ENCODE measurements around the gene NRCAM. TPM values are rescaled to one million over a fixed set of nuclear protein-coding genes. Genes with fewer than 3 reads are reported as not detected.

The NRCAM gene
- total RNA-seq, 4 donors from 2014 or later, result 0.85 to 4.1 (median 2.6) TPM

DNA sequence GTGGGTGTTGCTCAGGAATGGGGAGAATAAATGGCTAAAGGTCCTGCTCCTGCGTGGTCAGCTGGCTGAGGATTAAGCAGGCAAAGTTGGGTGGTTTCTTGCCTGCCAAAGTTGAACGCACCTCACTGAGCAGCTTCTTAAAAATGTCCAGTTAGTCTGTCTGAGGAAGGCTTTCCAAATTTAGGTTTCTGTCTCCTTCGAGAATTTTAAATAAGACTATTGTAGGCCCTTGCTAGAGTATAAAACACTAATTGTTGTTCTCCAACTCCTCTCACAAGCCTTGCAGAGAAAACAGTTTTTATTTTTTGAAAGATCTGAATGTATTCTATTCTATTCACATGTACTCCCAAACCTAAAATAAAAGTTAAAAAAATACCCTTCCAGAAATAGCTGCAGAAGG lies 204.1 kb downstream of the NRCAM start:
- Histone ChIP-seq H3K4me1 (no peaks in the 10 kb centered on the region), H3K4me3 (no peak overlapping the region), H3K27ac (no peak overlapping the region), H3K36me3 (no peaks in the 10 kb centered on the region), H3K9me3 (no peaks in the 10 kb centered on the region), H3K27me3 (no peaks in the 10 kb centered on the region)
- TF ChIP-seq, protein P1, sequence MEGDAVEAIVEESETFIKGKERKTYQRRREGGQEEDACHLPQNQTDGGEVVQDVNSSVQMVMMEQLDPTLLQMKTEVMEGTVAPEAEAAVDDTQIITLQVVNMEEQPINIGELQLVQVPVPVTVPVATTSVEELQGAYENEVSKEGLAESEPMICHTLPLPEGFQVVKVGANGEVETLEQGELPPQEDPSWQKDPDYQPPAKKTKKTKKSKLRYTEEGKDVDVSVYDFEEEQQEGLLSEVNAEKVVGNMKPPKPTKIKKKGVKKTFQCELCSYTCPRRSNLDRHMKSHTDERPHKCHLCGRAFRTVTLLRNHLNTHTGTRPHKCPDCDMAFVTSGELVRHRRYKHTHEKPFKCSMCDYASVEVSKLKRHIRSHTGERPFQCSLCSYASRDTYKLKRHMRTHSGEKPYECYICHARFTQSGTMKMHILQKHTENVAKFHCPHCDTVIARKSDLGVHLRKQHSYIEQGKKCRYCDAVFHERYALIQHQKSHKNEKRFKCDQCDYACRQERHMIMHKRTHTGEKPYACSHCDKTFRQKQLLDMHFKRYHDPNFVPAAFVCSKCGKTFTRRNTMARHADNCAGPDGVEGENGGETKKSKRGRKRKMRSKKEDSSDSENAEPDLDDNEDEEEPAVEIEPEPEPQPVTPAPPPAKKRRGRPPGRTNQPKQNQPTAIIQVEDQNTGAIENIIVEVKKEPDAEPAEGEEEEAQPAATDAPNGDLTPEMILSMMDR (IDR thresholded peaks at IDR 0.05), result no peak
- no peak for TF ChIP-seq POLR2A (IDR thresholded peaks at IDR 0.05)
- DNase-seq, result no peak

DNA sequence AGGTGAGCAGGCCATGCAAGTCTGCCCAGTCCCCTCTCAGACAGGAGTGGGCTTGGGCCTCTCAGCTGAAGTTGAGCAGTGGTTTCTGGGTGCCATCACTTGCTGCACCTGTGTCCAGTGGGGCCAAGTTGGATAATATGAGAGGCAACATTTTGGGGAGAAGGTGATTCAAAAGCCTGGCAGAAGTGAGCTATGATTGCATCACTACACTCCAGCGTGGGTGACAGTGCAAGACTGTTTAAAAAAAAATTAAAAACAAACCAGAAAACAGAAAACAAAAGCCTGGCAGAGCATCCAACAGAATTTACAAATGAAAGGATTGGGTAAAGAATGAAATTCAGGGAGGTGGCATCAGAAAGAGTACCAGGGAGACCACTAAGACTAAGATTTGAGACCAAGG lies 204.5 kb downstream of the NRCAM start:
- Histone ChIP-seq H3K9me3 (no peaks in the 10 kb centered on the region), H3K27me3 (no peaks in the 10 kb centered on the region), H3K27ac (no peak overlapping the region), H3K36me3 (no peaks in the 10 kb centered on the region), H3K4me1 (no peaks in the 10 kb centered on the region), H3K4me3 (no peak overlapping the region)
- no peak for DNase-seq
- TF ChIP-seq, protein P1 (IDR thresholded peaks at IDR 0.05), result no peak
- TF ChIP-seq POLR2A (IDR thresholded peaks at IDR 0.05), result no peak

DNA sequence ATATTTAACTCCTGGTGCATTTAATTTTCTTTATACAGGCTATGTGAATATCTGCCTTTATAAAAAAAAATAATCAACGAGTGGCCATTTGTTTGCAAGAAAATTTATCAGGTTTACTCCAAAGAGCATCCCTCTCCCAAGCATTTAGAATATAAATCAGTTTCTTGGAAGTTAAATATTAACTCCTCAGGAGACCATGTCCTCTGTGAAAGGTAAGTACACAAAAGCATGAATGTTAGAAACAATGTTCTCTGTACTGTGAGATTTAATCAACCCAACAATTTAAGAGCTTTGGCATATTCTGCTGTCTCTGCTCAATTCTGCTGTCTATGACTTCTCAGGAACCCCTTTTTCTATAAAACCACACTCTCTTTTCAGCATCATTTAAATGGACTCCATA lies 206.8 kb downstream of the NRCAM start:
- H3K27me3 ChIP-seq, result no peaks in the 10 kb centered on the region
- no peaks in the 10 kb centered on the region for H3K36me3 ChIP-seq
- H3K27ac ChIP-seq, result no peak overlapping the region
- no peaks in the 10 kb centered on the region for H3K4me1 ChIP-seq
- no peak overlapping the region for H3K4me3 ChIP-seq
- TF ChIP-seq, protein P1 (IDR thresholded peaks at IDR 0.05), result no peak
- no peak for TF ChIP-seq POLR2A (IDR thresholded peaks at IDR 0.05)
- DNase-seq, result no peak
- no peaks in the 10 kb centered on the region for H3K9me3 ChIP-seq

DNA sequence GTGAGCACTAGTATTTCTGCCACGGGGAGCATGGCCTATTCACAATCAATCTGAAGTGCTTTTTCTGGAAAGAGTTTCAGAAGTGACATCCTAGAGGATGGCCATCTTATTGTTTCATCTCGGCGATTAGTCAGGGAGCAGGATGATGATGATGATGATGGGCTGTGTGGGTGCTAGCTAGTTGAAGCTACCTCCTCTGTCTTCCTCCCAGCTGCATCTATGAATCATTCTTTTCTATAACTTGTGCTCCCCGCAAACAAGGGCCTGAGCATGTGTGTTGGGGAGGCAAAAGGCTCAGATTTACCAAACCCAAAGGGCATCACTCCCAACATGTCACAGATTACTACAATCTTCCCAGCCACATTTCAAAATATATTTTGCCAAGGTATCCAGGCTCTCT lies 207.4 kb downstream of the NRCAM start:
- Histone ChIP-seq H3K27ac (no peak overlapping the region), H3K27me3 (no peaks in the 10 kb centered on the region), H3K4me1 (no peaks in the 10 kb centered on the region), H3K4me3 (no peak overlapping the region), H3K36me3 (no peaks in the 10 kb centered on the region), H3K9me3 (no peaks in the 10 kb centered on the region)
- no peak for DNase-seq
- no peak for TF ChIP-seq POLR2A (IDR thresholded peaks at IDR 0.05)
- TF ChIP-seq, protein P1 (IDR thresholded peaks at IDR 0.05), result no peak

DNA sequence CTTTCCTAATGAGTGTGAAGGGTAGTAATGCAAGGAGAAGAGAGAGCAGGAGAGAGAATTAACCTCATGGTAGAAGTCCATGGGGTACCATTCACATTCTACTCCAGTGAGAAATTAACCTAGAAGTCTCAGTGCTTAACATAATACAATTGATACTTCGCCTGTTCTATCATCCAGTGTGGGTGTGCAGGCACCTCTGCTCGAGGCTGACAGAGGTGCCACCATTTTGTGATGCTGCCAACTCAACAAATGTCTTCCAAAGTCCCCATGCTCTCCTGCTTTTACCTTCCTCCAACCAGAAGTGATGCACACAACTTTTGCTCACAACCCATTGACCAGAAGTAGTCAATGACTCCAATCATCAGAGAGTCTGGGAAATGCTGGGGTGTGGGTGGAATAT lies 207.8 kb downstream of the NRCAM start:
- TF ChIP-seq, protein P1 (IDR thresholded peaks at IDR 0.05), result no peak
- TF ChIP-seq POLR2A (IDR thresholded peaks at IDR 0.05), result no peak
- no peak overlapping the region for H3K27ac ChIP-seq
- no peak for DNase-seq
- H3K4me1 ChIP-seq, result no peaks in the 10 kb centered on the region
- no peaks in the 10 kb centered on the region for H3K36me3 ChIP-seq
- no peaks in the 10 kb centered on the region for H3K27me3 ChIP-seq
- no peak overlapping the region for H3K4me3 ChIP-seq
- H3K9me3 ChIP-seq, result no peaks in the 10 kb centered on the region

DNA sequence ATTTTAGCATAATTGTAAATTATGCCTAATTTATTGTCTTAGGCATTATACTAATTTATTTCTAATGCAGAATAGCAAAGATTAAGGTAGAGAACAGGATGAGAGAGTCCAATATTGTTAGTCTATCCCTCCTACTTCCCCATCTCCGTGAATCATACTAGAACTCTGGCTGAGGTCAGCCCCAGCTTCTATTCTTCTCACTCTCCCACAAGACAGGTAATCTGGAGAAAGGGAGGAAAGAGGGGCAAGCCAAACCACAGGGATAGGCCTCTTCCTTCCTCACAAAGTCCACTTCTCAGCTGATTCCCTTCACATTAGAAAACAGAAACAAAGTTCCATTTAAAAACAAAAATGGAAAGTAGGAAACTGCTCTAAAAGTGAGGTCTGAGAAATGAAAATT lies 208.6 kb downstream of the NRCAM start:
- H3K4me1 ChIP-seq, result no peaks in the 10 kb centered on the region
- H3K27ac ChIP-seq, result no peak overlapping the region
- no peak for TF ChIP-seq POLR2A (IDR thresholded peaks at IDR 0.05)
- TF ChIP-seq, protein P1 (IDR thresholded peaks at IDR 0.05), result no peak
- H3K9me3 ChIP-seq, result no peaks in the 10 kb centered on the region
- H3K4me3 ChIP-seq, result no peak overlapping the region
- H3K27me3 ChIP-seq, result no peaks in the 10 kb centered on the region
- H3K36me3 ChIP-seq, result no peaks in the 10 kb centered on the region
- DNase-seq, result no peak
